Mesendoderm (in vitro differentiated cells): ENCODE data around the gene N4BP2L2.

ENCODE experiments used
- DNase-seq: peaks from one replicate; pipeline ENCODE4 v3.0.0; 2013
- H2AK5ac ChIP-seq: 2 replicates; pipeline ENCODE4 v1.6.1; 2013; ENCODE audit warnings: low read length, inconsistent platforms
- H2BK120ac ChIP-seq: 2 replicates; pipeline ENCODE4 v1.6.1; 2013; ENCODE audit warnings: low read depth, mild to moderate bottlenecking, low read length, moderate library complexity, mixed read lengths
- H2BK15ac ChIP-seq: replicated peaks from 2 replicates; pipeline ENCODE4 v1.6.1; 2013; ENCODE audit warnings: low read depth, mild to moderate bottlenecking, moderate library complexity
- H2BK5ac ChIP-seq: 2 replicates; pipeline ENCODE4 v1.6.1; 2013; ENCODE audit warnings: low read length, inconsistent platforms
- H3K18ac ChIP-seq: 2 replicates; pipeline ENCODE4 v1.6.1; 2013; ENCODE audit warnings: mild to moderate bottlenecking, low read length, mixed read lengths
- H3K23ac ChIP-seq: one replicate; pipeline ENCODE4 v1.6.1; 2013; ENCODE audit warnings: low read length
- H3K27ac ChIP-seq: 2 replicates; pipeline ENCODE4 v1.5.1; 2013; ENCODE audit warnings: low read depth, mild to moderate bottlenecking, inconsistent platforms, low read length, moderate library complexity
- H3K27me3 ChIP-seq: 2 replicates; pipeline ENCODE4 v1.6.1; 2013; ENCODE audit warnings: low read length, control low read depth, mild to moderate bottlenecking, inconsistent platforms; ENCODE audit not compliant: insufficient read depth, poor library complexity
- H3K36me3 ChIP-seq: 2 replicates; pipeline ENCODE4 v1.6.1; 2013; ENCODE audit warnings: low read length, inconsistent platforms; ENCODE audit not compliant: control insufficient read depth, insufficient read depth
- H3K4ac ChIP-seq: one replicate; pipeline ENCODE4 v1.6.1; 2013; ENCODE audit warnings: low read depth, mild to moderate bottlenecking, low read length, moderate library complexity
- H3K4me1 ChIP-seq: 2 replicates; pipeline ENCODE4 v1.6.1; 2013; ENCODE audit warnings: low read depth, low read length, inconsistent platforms; ENCODE audit not compliant: control insufficient read depth
- H3K4me2 ChIP-seq: 2 replicates; pipeline ENCODE4 v1.6.1; 2013; ENCODE audit warnings: low read length
- H3K4me3 ChIP-seq: 2 replicates; pipeline ENCODE4 v1.5.1; 2013; ENCODE audit warnings: mild to moderate bottlenecking, low read length
- H3K56ac ChIP-seq: one replicate; pipeline ENCODE4 v1.6.1; 2013; ENCODE audit warnings: low read length
- H3K79me1 ChIP-seq: 2 replicates; pipeline ENCODE4 v1.6.1; 2013; ENCODE audit warnings: low read length, inconsistent platforms
- H3K79me2 ChIP-seq: 2 replicates; pipeline ENCODE4 v1.6.1; 2013; ENCODE audit warnings: mild to moderate bottlenecking, low read length; ENCODE audit not compliant: control insufficient read depth, insufficient read depth
- H3K9ac ChIP-seq: 2 replicates; pipeline ENCODE4 v1.6.1; 2013; ENCODE audit warnings: low read length, inconsistent platforms
- H4K5ac ChIP-seq: one replicate; pipeline ENCODE4 v1.6.1; 2013; ENCODE audit warnings: low read length
- H4K8ac ChIP-seq: one replicate; pipeline ENCODE4 v1.6.1; 2013; ENCODE audit warnings: low read depth, mild to moderate bottlenecking, control low read depth, low read length, moderate library complexity
- WGBS: extraction: QIAGEN DNeasy Blood & Tissue Kit; methylation state at CpG from one replicate; pipeline ENCODE4 v1.1.7; 2013; ENCODE audit warnings: low lambda C conversion rate, missing lambda C conversion rate; ENCODE audit not compliant: insufficient coverage; ENCODE audit errors: extremely low coverage; 5-methylcytosine and 5-hydroxymethylcytosine counted together

N4BP2L2 gene

DNA sequence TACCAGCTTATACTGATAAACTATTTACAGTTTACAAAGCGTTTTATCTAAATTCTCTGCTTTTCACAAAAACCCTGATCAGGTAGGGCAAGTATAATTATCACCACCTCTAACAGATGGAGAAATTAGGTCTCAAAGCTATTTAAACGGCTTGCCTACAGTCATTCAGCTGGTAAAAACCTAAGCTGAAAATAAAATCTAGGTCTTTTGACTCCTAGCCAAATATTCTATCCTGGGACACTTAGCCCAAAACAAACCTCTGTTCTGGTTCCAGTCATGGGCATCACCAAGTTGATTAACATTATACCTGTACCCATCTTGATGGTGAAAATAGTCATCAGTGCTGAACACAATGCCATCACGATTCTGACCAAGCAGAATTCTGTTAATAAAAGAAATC, 11.4 kb downstream of the N4BP2L2 start:
- no peak for DNase-seq
- H3K27me3 ChIP-seq: no peaks in the 10 kb centered on the region
- no peak overlapping the region for H4K8ac ChIP-seq
- WGBS: no CpG with 5 or more reads among the region's 3 CpGs
- no peaks in the 10 kb centered on the region for H3K36me3 ChIP-seq
- H3K4ac ChIP-seq: no peak overlapping the region
- no peak overlapping the region for H3K4me3 ChIP-seq
- H3K79me2 ChIP-seq: peaks cover 13% of the 10 kb centered on the region
- H3K27ac ChIP-seq: no peak overlapping the region
- peaks cover 7% of the 10 kb centered on the region for H3K79me1 ChIP-seq
- H2AK5ac ChIP-seq: no peak overlapping the region
- H3K23ac ChIP-seq: no peak overlapping the region
- no peak overlapping the region for H2BK120ac ChIP-seq
- H3K4me1 ChIP-seq: no peaks in the 10 kb centered on the region
- no peak overlapping the region for H2BK5ac ChIP-seq
- no peak overlapping the region for H3K18ac ChIP-seq
- no peak overlapping the region for H2BK15ac ChIP-seq
- no peak overlapping the region for H3K9ac ChIP-seq
- no peak overlapping the region for H3K4me2 ChIP-seq
- no peak overlapping the region for H4K5ac ChIP-seq
- no peak overlapping the region for H3K56ac ChIP-seq

DNA sequence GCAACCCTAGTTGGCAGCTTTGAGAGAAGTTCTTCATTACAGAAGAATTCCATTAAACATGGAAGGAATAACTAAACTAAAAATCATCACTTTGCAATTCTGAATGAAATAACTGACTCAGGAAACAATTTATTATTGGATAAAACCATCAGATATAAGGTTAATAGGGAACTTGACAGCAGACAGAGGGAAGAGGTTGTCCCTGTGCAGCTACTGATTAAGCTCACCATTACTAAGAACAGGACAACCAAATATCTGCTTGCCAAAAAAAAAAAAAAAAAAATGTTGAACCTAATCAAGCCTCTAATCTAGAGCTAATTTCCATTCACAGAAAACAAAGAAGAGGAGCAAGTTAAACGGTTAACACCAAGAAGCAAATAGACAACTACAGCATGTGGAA, 12.8 kb downstream of the N4BP2L2 start:
- H3K9ac ChIP-seq: no peak overlapping the region
- no peak overlapping the region for H2BK120ac ChIP-seq
- no peak overlapping the region for H4K5ac ChIP-seq
- H3K27ac ChIP-seq: no peak overlapping the region
- H3K23ac ChIP-seq: no peak overlapping the region
- H3K79me2 ChIP-seq: peaks cover 6% of the 10 kb centered on the region
- no peaks in the 10 kb centered on the region for H3K36me3 ChIP-seq
- no peak overlapping the region for H3K4me3 ChIP-seq
- DNase-seq: no peak
- WGBS: no CpG with 5 or more reads among the region's 1 CpG
- H3K56ac ChIP-seq: no peak overlapping the region
- H2BK15ac ChIP-seq: no peak overlapping the region
- H3K18ac ChIP-seq: no peak overlapping the region
- H3K4me1 ChIP-seq: no peaks in the 10 kb centered on the region
- H4K8ac ChIP-seq: no peak overlapping the region
- H2BK5ac ChIP-seq: no peak overlapping the region
- H2AK5ac ChIP-seq: no peak overlapping the region
- no peak overlapping the region for H3K4ac ChIP-seq
- H3K27me3 ChIP-seq: no peaks in the 10 kb centered on the region
- peaks cover 2% of the 10 kb centered on the region for H3K79me1 ChIP-seq
- no peak overlapping the region for H3K4me2 ChIP-seq

GRCh38 chr13:32515246-32515645, 23.3 kb downstream of the N4BP2L2 start:
- H3K36me3 ChIP-seq: no peaks in the 10 kb centered on the region
- no peak overlapping the region for H4K5ac ChIP-seq
- H3K27me3 ChIP-seq: no peaks in the 10 kb centered on the region
- no peaks in the 10 kb centered on the region for H3K79me1 ChIP-seq
- no peak overlapping the region for H4K8ac ChIP-seq
- H3K23ac ChIP-seq: no peak overlapping the region
- no peak overlapping the region for H3K4me2 ChIP-seq
- no peak overlapping the region for H2BK15ac ChIP-seq
- H3K56ac ChIP-seq: no peak overlapping the region
- no peak overlapping the region for H3K4ac ChIP-seq
- WGBS: no CpG with 5 or more reads among the region's 3 CpGs
- no peak overlapping the region for H2BK5ac ChIP-seq
- DNase-seq: no peak
- H3K4me3 ChIP-seq: no peak overlapping the region
- no peak overlapping the region for H2AK5ac ChIP-seq
- H3K18ac ChIP-seq: no peak overlapping the region
- no peak overlapping the region for H2BK120ac ChIP-seq
- H3K79me2 ChIP-seq: no peaks in the 10 kb centered on the region
- H3K4me1 ChIP-seq: no peaks in the 10 kb centered on the region
- H3K27ac ChIP-seq: no peak overlapping the region
- H3K9ac ChIP-seq: no peak overlapping the region

GRCh38 chr13:32511482-32511881, 27.1 kb downstream of the N4BP2L2 start:
- no peaks in the 10 kb centered on the region for H3K79me1 ChIP-seq
- no peaks in the 10 kb centered on the region for H3K4me1 ChIP-seq
- H2BK15ac ChIP-seq: no peak overlapping the region
- no peak overlapping the region for H2AK5ac ChIP-seq
- H3K9ac ChIP-seq: no peak overlapping the region
- H4K5ac ChIP-seq: no peak overlapping the region
- H3K23ac ChIP-seq: no peak overlapping the region
- no peak overlapping the region for H2BK120ac ChIP-seq
- no peaks in the 10 kb centered on the region for H3K27me3 ChIP-seq
- H3K4me2 ChIP-seq: no peak overlapping the region
- DNase-seq: no peak
- H3K18ac ChIP-seq: no peak overlapping the region
- H3K4ac ChIP-seq: no peak overlapping the region
- H4K8ac ChIP-seq: no peak overlapping the region
- H2BK5ac ChIP-seq: no peak overlapping the region
- no peaks in the 10 kb centered on the region for H3K36me3 ChIP-seq
- no peak overlapping the region for H3K27ac ChIP-seq
- no peaks in the 10 kb centered on the region for H3K79me2 ChIP-seq
- H3K4me3 ChIP-seq: no peak overlapping the region
- no peak overlapping the region for H3K56ac ChIP-seq
- no CpG with 5 or more reads among the region's 4 CpGs for WGBS

DNA sequence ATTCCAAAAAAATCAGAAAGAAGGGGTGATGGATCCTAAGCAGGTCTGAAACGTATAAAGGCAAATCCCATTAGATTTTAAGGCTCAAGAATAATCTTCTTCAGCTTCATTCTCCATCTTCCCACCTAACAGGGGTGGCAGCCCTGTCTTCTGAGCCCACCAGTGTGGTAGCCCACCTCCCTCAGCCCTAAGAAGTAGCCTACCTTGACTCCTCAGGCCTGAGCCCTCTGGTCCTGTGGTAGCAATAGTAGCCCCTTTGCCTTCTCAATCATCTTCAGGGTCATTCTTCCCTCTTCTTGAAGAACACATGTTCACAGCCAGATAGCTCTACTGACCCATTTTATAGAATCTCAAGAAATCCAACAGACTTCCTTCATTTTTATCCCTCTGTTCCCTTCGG, 33.7 kb downstream of the N4BP2L2 start:
- H3K9ac ChIP-seq: no peak overlapping the region
- H2BK120ac ChIP-seq: no peak overlapping the region
- no peaks in the 10 kb centered on the region for H3K79me1 ChIP-seq
- no peak overlapping the region for H2BK15ac ChIP-seq
- no peaks in the 10 kb centered on the region for H3K79me2 ChIP-seq
- H3K4ac ChIP-seq: no peak overlapping the region
- no peak overlapping the region for H3K23ac ChIP-seq
- WGBS: no CpG with 5 or more reads among the region's 2 CpGs
- H4K5ac ChIP-seq: no peak overlapping the region
- H3K56ac ChIP-seq: no peak overlapping the region
- no peaks in the 10 kb centered on the region for H3K27me3 ChIP-seq
- no peak overlapping the region for H4K8ac ChIP-seq
- no peaks in the 10 kb centered on the region for H3K36me3 ChIP-seq
- H3K27ac ChIP-seq: no peak overlapping the region
- no peak overlapping the region for H3K4me2 ChIP-seq
- H2AK5ac ChIP-seq: no peak overlapping the region
- no peak for DNase-seq
- H3K4me1 ChIP-seq: no peaks in the 10 kb centered on the region
- H2BK5ac ChIP-seq: no peak overlapping the region
- no peak overlapping the region for H3K18ac ChIP-seq
- no peak overlapping the region for H3K4me3 ChIP-seq

- Histone ChIP-seq H4K5ac (no peak overlapping the region), H3K79me2 (no peaks in the 10 kb centered on the region), H4K8ac (no peak overlapping the region), H2BK120ac (no peak overlapping the region), H3K4me3 (no peak overlapping the region), H2BK15ac (no peak overlapping the region), H3K4ac (no peak overlapping the region), H3K36me3 (no peaks in the 10 kb centered on the region), H3K23ac (no peak overlapping the region), H3K18ac (no peak overlapping the region), H2AK5ac (no peak overlapping the region), H3K27ac (no peak overlapping the region), H3K79me1 (no peaks in the 10 kb centered on the region), H3K4me2 (no peak overlapping the region), H3K27me3 (no peaks in the 10 kb centered on the region), H3K4me1 (no peaks in the 10 kb centered on the region), H2BK5ac (no peak overlapping the region), H3K56ac (no peak overlapping the region), H3K9ac (no peak overlapping the region)
- WGBS: no CpG with 5 or more reads among the region's 1 CpG
- no peak for DNase-seq
Observed at GRCh38 chr13:32504263-32504662, 34.3 kb downstream of the N4BP2L2 start.
